Measurements from ENCODE around the gene CNTNAP5.

Gene CNTNAP5

DNA sequence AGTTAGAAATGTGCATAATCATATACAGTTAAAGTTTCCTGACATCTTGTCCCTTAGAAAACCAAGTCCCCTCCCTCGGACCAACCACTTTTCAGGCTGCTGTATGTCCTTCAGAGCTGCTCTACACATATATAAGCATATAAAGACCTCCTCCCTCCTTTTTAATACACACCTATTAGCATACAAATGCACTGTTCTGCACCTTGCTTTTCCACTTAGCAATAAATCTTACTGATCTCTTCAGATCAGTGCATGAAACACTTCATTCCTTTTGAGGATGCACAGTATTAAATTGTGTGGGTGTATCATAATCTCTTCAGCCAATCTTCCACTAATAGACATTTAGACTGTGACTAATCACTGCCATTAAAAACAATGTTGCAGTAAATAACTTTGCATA, 79.8 kb downstream of the CNTNAP5 start:
- POLR2A ChIA-PET (ENCODE audit: low non-redundant PET): no interaction called here

DNA sequence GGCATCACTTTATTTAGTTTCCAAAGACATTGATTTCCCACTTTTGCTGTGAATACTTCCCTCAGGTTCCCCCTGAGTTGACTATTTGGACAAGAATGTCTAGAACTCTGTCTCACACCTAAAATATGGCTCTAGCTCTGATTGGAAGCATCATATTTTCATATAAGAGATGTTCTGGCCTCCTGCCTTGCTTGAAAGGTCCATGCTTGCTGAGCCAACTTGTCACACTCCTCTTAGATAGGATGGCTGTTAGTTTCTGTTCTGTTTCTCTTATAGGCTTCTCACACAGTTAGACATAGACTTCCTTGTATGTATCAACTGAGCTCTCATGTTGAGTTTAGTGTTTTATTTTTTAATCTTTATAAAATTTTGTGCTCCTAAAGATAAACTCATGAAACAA, 87.1 kb downstream of the CNTNAP5 start:
- ChIA-PET POLR2A (ENCODE audit: low non-redundant PET) (no interaction called here), CTCF (interaction anchor here (0.5 kb wide), 1 partner anchor 170 kb away, joined by 3 read pairs; no protein-coding TSS in a partner anchor)
- no peak for DNase-seq (ENCODE audit: low spot score)
- no peak overlapping the region for H3K27ac ChIP-seq
- TF ChIP-seq, protein P1, sequence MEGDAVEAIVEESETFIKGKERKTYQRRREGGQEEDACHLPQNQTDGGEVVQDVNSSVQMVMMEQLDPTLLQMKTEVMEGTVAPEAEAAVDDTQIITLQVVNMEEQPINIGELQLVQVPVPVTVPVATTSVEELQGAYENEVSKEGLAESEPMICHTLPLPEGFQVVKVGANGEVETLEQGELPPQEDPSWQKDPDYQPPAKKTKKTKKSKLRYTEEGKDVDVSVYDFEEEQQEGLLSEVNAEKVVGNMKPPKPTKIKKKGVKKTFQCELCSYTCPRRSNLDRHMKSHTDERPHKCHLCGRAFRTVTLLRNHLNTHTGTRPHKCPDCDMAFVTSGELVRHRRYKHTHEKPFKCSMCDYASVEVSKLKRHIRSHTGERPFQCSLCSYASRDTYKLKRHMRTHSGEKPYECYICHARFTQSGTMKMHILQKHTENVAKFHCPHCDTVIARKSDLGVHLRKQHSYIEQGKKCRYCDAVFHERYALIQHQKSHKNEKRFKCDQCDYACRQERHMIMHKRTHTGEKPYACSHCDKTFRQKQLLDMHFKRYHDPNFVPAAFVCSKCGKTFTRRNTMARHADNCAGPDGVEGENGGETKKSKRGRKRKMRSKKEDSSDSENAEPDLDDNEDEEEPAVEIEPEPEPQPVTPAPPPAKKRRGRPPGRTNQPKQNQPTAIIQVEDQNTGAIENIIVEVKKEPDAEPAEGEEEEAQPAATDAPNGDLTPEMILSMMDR (conservative IDR thresholded peaks at IDR 0.05; ENCODE audit: low read depth): no peak

More for the DNA sequence above, 79.8 kb downstream of the CNTNAP5 start:
- TF ChIP-seq, protein P1 (conservative IDR thresholded peaks at IDR 0.05; ENCODE audit: low read depth): no peak
- no peak for DNase-seq (ENCODE audit: low spot score)
- CTCF ChIA-PET: no interaction called here
- H3K27ac ChIP-seq: no peak overlapping the region

DNA sequence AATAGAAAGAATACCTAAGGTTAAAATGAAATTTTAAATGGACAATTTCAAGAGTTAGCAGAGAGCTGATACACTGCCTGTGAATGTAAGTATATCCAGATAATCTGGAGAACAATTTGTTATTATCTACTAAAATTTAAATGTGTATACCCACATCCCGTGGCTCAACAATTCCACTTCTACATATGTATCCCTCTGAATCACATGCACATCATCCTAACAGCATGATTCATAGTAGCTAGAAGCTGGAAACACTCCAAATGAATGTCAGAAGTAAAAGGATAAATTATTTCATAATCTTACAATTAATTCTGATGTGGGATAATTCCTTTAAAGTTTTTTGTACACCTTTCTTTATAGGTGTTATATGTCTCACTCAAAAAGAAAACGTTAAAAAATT, 87.9 kb downstream of the CNTNAP5 start:
- POLR2A ChIA-PET (ENCODE audit: low non-redundant PET): no interaction called here
- no peak overlapping the region for H3K27ac ChIP-seq
- TF ChIP-seq, protein P1 (conservative IDR thresholded peaks at IDR 0.05; ENCODE audit: low read depth): no peak
- CTCF ChIA-PET: no interaction called here
- peak; percentile 57 for DNase-seq (ENCODE audit: low spot score)

DNA sequence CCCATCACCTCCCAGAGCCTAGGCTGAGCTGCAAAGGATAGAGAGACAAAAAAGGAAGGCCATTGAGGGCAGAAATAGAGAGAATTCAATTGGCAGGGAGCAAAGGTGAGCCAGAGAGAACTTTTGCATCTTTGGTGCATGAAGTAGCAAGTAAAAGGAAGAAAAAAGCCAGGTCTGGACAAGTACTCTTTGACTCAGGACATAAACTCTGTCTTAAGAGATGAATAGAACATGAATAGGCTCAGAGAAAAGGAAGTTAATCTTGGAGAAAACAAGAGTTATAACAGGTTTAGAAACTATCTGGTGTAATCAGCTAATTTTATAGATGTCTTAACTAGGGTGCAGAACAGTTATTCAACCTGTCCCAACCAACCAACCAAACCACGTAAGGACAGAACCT, 95.2 kb downstream of the CNTNAP5 start:
- peak; percentile 10 for DNase-seq (ENCODE audit: low spot score)
- H3K27ac ChIP-seq: no peak overlapping the region
- ChIA-PET POLR2A (ENCODE audit: low non-redundant PET) (no interaction called here), CTCF (no interaction called here)
- TF ChIP-seq, protein P1 (conservative IDR thresholded peaks at IDR 0.05; ENCODE audit: low read depth): no peak

DNA sequence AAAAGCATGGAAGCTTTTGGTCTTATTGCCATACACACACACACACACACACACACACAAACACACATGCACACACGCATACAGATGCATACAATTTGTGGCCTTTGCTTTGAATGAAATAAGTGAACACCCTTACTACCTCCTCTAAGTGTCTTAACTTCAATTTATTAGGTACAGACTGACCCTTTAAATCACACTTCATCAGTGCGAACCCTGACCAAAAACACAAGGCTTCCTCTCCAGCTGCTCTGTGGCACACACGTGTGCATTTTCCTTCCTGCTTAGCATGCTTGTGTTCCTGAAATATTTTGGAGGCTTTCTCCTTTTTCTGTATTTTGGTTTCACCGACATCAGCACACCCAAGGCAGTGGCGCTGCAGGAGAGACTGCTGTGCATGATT, 96.0 kb downstream of the CNTNAP5 start:
- CTCF ChIA-PET: no interaction called here
- TF ChIP-seq, protein P1 (conservative IDR thresholded peaks at IDR 0.05; ENCODE audit: low read depth): no peak
- H3K27ac ChIP-seq: no peak overlapping the region
- no peak for DNase-seq (ENCODE audit: low spot score)
- POLR2A ChIA-PET (ENCODE audit: low non-redundant PET): no interaction called here

DNA sequence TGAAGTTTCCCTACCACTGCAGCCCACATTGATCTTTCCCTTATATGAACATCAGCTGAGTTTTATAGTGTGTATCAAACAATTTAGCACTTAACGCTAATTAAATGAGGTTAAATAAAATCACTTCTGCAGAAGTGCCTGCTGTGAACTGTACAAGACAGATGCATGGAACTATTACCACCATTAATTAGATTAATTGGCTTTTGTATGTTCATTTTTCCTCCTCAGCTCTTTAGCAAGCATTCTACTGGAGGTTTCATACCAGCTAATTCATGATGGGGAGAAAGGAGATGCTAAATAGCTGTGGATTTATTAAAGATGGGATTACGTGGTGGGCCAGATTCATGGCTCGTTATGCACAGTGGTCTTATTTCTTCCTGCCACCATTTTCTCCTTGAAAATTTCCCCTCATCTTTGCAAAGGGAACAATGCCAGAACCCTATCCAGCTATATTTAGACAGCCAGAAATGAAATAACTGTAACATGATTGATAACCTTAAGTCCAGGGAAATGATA, 96.7 kb downstream of the CNTNAP5 start:
- H3K27ac ChIP-seq: no peak overlapping the region
- CTCF ChIA-PET: interaction anchor here (1.1 kb wide), 1 partner anchor 14 kb away, joined by 4 read pairs; no protein-coding TSS in a partner anchor
- POLR2A ChIA-PET (ENCODE audit: low non-redundant PET): no interaction called here
- no peak for DNase-seq (ENCODE audit: low spot score)
- TF ChIP-seq, protein P1 (conservative IDR thresholded peaks at IDR 0.05; ENCODE audit: low read depth): no peak
